Activated CD8-positive, alpha-beta memory T cell treated with anti-CD3 and anti-CD28 coated beads, Interleukin-2, amount 50 U/mL, for 4 hours (primary cell): ENCODE data around the gene INSC.
A peak's percentile ranks its signal among the peaks of the same experiment; 100 is the strongest.

Source experiments
- DNase-seq: peaks from one replicate; pipeline ENCODE4 v3.0.0-alpha.2; 2020

Gene INSC

GRCh38 chr11:15190611-15191010, 75.9 kb downstream of the INSC start:
- DNase-seq, result no peak

- DNase-seq, result no peak
Observed at GRCh38 chr11:15192005-15192556, 77.4 kb downstream of the INSC start.

- DNase-seq, result no peak
Observed at GRCh38 chr11:15194671-15195415, 80.1 kb downstream of the INSC start.

GRCh38 chr11:15195454-15196200, 80.9 kb downstream of the INSC start:
- DNase-seq, result no peak

- no peak for DNase-seq
Observed at GRCh38 chr11:15196704-15197103, 82.0 kb downstream of the INSC start.

- DNase-seq, result no peak
Observed at GRCh38 chr11:15197696-15198095, 83.0 kb downstream of the INSC start.

GRCh38 chr11:15198284-15198683, 83.6 kb downstream of the INSC start:
- DNase-seq, result no peak

- DNase-seq, result no peak
Observed at GRCh38 chr11:15199693-15200092, 85.0 kb downstream of the INSC start.

GRCh38 chr11:15200696-15201095, 86.0 kb downstream of the INSC start:
- no peak for DNase-seq

GRCh38 chr11:15201586-15201985, 86.9 kb downstream of the INSC start:
- DNase-seq, result no peak

- DNase-seq, result no peak
Observed at GRCh38 chr11:15202626-15203025, 87.9 kb downstream of the INSC start.

GRCh38 chr11:15204711-15205110, 90.0 kb downstream of the INSC start:
- no peak for DNase-seq

GRCh38 chr11:15206791-15207190, 92.1 kb downstream of the INSC start:
- no peak for DNase-seq

- peak; percentile 74 for DNase-seq
Observed at GRCh38 chr11:15208378-15209222, 93.9 kb downstream of the INSC start.

- no peak for DNase-seq
Observed at GRCh38 chr11:15212876-15213275, 98.2 kb downstream of the INSC start.

- DNase-seq, result no peak
Observed at GRCh38 chr11:15213471-15214231, 98.9 kb downstream of the INSC start.

- DNase-seq, result no peak
Observed at GRCh38 chr11:15215005-15215404, 100.3 kb downstream of the INSC start.

- DNase-seq, result no peak
Observed at GRCh38 chr11:15216678-15217077, 102.0 kb downstream of the INSC start.

GRCh38 chr11:15217416-15217815, 102.7 kb downstream of the INSC start:
- DNase-seq, result no peak

GRCh38 chr11:15222777-15223176, 108.1 kb downstream of the INSC start:
- DNase-seq, result no peak

- DNase-seq, result no peak
Observed at GRCh38 chr11:15223318-15223717, 108.6 kb downstream of the INSC start.

- DNase-seq, result no peak
Observed at GRCh38 chr11:15224466-15224865, 109.7 kb downstream of the INSC start.
